ENCODE data around the gene MARK3.

Gene MARK3

DNA sequence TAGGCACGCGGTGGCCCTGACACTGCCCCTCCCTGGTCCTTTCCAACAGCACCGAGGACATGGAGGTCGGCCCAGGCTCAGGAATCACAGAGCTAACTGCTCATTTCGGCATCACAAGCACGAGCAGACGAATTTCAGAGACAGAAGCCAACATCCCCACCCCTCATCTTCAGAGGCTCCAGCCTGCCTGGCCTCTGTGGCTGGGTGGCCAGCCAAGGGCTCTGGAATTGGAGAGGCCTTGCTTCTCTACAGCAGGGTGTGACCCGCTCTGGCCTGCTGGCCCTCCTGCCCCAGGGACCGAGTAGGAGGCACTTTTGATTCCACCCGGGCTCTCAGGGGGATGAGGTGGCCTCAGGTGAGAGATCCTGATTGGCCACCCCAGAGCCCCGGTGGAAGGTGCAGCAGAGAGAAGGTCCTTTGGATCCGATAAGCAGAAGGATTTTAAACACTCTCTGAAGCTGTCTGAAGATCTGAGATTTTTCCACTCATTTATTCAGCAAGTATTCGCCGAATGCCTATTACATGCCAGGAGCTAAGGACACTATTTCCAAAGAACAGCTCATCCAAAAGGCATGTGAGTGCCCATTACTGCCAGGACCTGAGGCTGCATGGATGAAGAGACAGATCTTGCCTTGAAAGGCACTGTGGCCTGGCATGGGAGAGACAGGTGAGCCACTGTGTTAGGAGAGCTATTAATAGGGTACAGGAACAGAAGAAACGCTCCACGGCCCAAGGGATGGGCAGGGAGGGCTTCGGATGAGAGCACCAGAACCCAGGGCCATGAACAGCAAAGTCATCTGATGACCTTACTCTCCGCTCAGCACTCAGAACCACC, 167.0 kb downstream of the MARK3 start:
- DNase-seq, result no peak

DNA sequence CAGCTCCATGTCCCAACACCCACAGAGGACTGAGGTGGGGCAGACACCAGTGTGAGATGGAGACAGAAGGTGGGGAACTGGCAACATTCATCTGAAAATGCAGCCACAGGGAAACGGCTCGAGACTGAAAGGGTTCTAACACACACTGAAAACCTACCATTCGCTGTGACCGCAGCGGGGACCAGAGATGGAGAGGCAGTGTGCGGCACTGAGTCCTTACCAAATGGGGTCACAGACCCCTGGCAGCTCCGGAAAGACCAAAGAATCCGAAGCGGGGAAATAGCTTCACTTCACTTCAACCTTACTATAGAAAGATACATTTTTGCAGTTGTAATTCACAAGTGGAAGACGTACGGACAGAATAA, 167.6 kb downstream of the MARK3 start:
- no peak for DNase-seq
